T-helper 17 cell (primary cell): ENCODE results near the gene AGAP1. TPM values are rescaled to one million over a fixed set of nuclear protein-coding genes. Genes with fewer than 3 reads are reported as not detected.

Experiments
- ATAC-seq: fragments of 150-1000 bp; cut with Tn5 transposase; 2 replicates; pipeline ENCODE4 v1.10.0; 2021; ENCODE audit warnings: mild to moderate bottlenecking, moderate library complexity
- DNase-seq, 3 donors: peaks; one replicate each; pipeline versions ENCODE4 v3.0.0 to v3.0.0-alpha.2; 2020 to 2021
- H3K9me3 ChIP-seq: one replicate; pipeline ENCODE4 v1.7.0; 2013; ENCODE audit warnings: low read length, mild to moderate bottlenecking; ENCODE audit not compliant: control insufficient read depth, poor library complexity, severe bottlenecking
- H3K27ac Mint-ChIP-seq: one replicate; pipeline ENCODE4 v1.8.0; 2022; ENCODE audit warnings: mild to moderate bottlenecking, moderate library complexity, mixed read lengths
- H3K27me3 Mint-ChIP-seq: one replicate; pipeline ENCODE4 v1.8.0; 2022; ENCODE audit warnings: mixed read lengths
- H3K36me3 Mint-ChIP-seq: one replicate; pipeline ENCODE4 v1.8.0; 2022; ENCODE audit warnings: low read depth, mixed read lengths
- H3K4me1 Mint-ChIP-seq: one replicate; pipeline ENCODE4 v1.8.0; 2022; ENCODE audit warnings: mild to moderate bottlenecking, mixed read lengths
- H3K4me3 Mint-ChIP-seq: one replicate; pipeline ENCODE4 v1.8.0; 2022; ENCODE audit warnings: mild to moderate bottlenecking, moderate library complexity, mixed read lengths
- total RNA-seq, 4 donors: library from RNA in 2 of 4; stranded (reverse) in 2 of 4; gene quantifications; one replicate each; pipeline ENCODE4 v1.2.3 and lab custom pipeline; 2022 to 2026

AGAP1 gene
- total RNA-seq, 2 donors from 2014 or later = 7.6 to 16.8 TPM

- H3K9me3 ChIP-seq = no peaks in the 10 kb centered on the region
- no peak for DNase-seq
- Mint-ChIP-seq H3K36me3 (no peaks in the 10 kb centered on the region), H3K4me3 (no peak overlapping the region), H3K4me1 (peaks cover 5% of the 10 kb centered on the region), H3K27me3 (peaks cover 51% of the 10 kb centered on the region), H3K27ac (no peak overlapping the region)
- ATAC-seq = no peak
Observed at GRCh38 chr2:235506291-235506996, 12.6 kb downstream of the AGAP1 start.

- DNase-seq = no peak
- no peak for ATAC-seq
Observed at GRCh38 chr2:235506997-235507615, 13.3 kb downstream of the AGAP1 start.

GRCh38 chr2:235507928-235508327 lies 14.1 kb downstream of the AGAP1 start:
- Mint-ChIP-seq H3K27me3 (peaks cover 36% of the 10 kb centered on the region), H3K4me1 (no peaks in the 10 kb centered on the region), H3K4me3 (no peak overlapping the region), H3K27ac (no peak overlapping the region), H3K36me3 (no peaks in the 10 kb centered on the region)
- H3K9me3 ChIP-seq = no peaks in the 10 kb centered on the region
- DNase-seq = no peak
- no peak for ATAC-seq

More at GRCh38 chr2:235506997-235507615, 13.3 kb downstream of the AGAP1 start:
- Mint-ChIP-seq H3K27me3 (peaks cover 45% of the 10 kb centered on the region), H3K4me1 (no peaks in the 10 kb centered on the region), H3K36me3 (no peaks in the 10 kb centered on the region), H3K27ac (no peak overlapping the region), H3K4me3 (no peak overlapping the region)
- no peaks in the 10 kb centered on the region for H3K9me3 ChIP-seq

- no peaks in the 10 kb centered on the region for H3K4me1 Mint-ChIP-seq
- H3K4me3 Mint-ChIP-seq = no peak overlapping the region
- DNase-seq (no peak), ATAC-seq (no peak)
- peaks cover 30% of the 10 kb centered on the region for H3K27me3 Mint-ChIP-seq
- H3K36me3 Mint-ChIP-seq = no peaks in the 10 kb centered on the region
- no peak overlapping the region for H3K27ac Mint-ChIP-seq
- H3K9me3 ChIP-seq = no peaks in the 10 kb centered on the region
Observed at GRCh38 chr2:235508371-235509160, 14.7 kb downstream of the AGAP1 start.

DNA sequence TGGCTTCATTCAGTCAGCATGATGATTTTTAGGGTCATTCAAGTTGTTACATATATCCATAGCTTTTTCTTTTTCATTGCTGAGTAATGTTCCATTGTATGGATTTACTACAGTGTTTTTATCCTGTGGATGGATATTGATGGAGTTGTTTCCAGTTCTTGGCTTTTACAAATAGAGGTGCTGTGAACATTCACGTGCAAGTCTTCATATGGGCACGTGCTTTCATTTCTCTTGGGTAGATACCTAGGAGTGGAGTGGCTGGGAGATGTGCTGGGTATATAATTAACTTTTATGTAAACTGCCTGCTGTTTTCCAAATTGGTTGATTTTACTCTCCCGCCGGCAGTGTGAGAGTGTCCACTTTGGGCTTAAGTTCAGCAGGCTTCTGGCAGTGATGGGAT lies 16.5 kb downstream of the AGAP1 start:
- DNase-seq = no peak
- H3K4me1 Mint-ChIP-seq = no peaks in the 10 kb centered on the region
- no peak for ATAC-seq
- H3K4me3 Mint-ChIP-seq = no peak overlapping the region
- H3K27ac Mint-ChIP-seq = no peak overlapping the region
- peaks cover 24% of the 10 kb centered on the region for H3K27me3 Mint-ChIP-seq
- H3K36me3 Mint-ChIP-seq = no peaks in the 10 kb centered on the region
- H3K9me3 ChIP-seq = no peaks in the 10 kb centered on the region

DNA sequence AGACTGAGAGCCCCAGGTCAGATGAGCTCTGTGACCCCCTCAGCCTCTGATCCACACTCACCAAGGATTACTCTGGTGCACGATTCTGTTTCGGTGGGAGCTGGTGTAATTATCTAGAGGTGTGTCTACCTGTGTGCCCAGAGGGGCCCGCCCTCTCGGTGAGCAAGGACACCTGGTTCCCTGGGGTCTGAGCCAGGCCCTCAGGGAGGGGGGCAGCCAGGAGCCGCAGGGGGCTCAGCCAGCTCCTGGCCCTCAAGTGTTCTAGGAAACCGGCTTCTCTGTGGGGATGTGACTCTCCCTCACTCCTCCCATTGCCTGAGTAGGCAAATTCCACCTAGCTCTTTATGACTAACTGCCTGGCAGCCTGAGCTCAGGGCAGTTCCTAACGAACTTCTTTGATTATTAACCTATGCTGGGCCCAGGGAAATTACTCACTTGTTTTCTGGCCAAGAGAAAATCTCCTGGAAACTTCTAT lies 17.4 kb downstream of the AGAP1 start:
- ATAC-seq (no peak), DNase-seq (no peak)
- Mint-ChIP-seq H3K4me1 (no peaks in the 10 kb centered on the region), H3K27ac (no peak overlapping the region), H3K27me3 (peaks cover 22% of the 10 kb centered on the region), H3K4me3 (no peak overlapping the region), H3K36me3 (no peaks in the 10 kb centered on the region)
- no peaks in the 10 kb centered on the region for H3K9me3 ChIP-seq

DNA sequence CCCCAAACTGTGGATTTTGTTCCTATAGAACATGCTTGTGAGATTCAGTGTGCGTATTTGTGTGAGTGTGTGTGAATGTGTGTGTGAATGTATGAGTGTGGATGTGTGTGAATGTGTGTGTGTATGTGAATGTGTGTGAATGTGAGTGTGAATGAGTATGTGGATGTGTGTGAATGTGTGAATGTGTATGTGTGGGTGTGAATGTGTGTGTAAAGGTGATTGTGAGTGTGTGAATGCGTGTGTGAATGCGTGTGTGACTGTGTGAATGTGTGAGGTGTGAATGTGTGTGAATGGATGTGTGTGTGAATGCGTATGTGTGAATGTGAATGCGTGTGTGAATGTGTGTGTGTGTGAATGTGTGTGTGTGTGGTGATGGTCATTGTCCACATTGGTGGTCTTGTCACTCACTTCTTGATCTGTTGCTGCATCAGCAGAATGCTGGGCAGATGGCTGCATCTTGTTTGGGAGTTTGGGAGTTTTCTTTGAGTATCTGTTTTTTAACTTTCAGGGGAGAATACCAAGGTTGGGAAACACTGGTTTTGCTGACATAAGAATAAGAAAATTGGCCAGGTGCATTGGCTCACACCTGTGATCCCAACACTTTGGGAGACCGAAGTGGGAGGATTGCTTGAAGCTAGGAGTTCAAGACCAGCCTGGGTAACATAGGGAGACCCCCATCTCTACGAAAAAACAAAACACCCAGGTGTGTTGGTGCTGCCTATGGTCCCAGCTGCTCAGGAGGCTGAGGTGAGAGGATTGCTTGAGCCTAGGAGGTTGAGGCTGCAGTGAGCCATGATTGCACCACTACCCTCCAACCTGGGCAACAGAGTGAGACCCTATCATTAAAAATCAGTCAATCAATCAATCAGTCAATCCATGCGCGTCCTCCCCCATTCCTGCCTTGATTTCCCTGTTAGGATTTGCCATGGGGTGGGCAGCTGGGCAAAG lies 18.2 kb downstream of the AGAP1 start:
- ATAC-seq = no peak
- Mint-ChIP-seq H3K27ac (no peak overlapping the region), H3K36me3 (no peaks in the 10 kb centered on the region), H3K4me1 (no peaks in the 10 kb centered on the region), H3K27me3 (peaks cover 15% of the 10 kb centered on the region), H3K4me3 (no peak overlapping the region)
- no peak for DNase-seq
- H3K9me3 ChIP-seq = no peaks in the 10 kb centered on the region

GRCh38 chr2:235512699-235513053 lies 18.8 kb downstream of the AGAP1 start:
- H3K9me3 ChIP-seq = no peaks in the 10 kb centered on the region

DNA sequence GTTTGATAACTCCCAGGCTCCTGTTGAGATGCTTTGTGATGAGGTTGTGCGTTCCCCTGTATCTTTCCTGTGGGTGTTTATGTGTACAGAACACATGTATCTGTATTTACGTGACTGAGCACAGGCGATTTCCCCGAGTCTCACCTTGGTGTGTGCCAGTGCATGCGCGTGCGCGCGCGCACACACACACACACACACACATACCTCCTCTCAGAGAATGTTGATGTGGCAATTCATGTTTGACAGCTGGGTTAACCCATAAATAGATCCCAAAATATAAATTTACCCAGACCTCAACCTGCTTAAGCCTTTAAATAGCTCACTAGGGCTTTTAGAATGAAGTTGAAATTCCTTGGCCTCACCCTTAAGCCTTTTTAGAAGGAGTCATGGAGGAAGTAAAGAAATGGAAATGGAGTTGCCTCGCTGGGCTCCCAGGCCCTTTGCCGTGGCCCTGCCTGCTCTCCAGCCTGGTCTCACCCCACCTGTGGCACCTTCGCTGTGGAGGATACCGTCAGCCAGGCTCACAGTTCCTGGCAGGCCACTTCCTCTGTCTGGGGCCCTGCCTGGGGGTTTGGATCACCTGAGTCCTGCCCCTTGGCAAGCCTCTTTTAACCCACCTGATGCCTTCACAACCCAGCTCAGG lies 20.3 kb downstream of the AGAP1 start:
- H3K36me3 Mint-ChIP-seq = no peaks in the 10 kb centered on the region
- no peak overlapping the region for H3K27ac Mint-ChIP-seq

More at GRCh38 chr2:235512699-235513053, 18.8 kb downstream of the AGAP1 start:
- Mint-ChIP-seq H3K4me3 (no peak overlapping the region), H3K4me1 (no peaks in the 10 kb centered on the region), H3K36me3 (no peaks in the 10 kb centered on the region), H3K27ac (no peak overlapping the region), H3K27me3 (peaks cover 11% of the 10 kb centered on the region)
- ATAC-seq = no peak
- DNase-seq = no peak

GRCh38 chr2:235514627-235515363 lies 21.0 kb downstream of the AGAP1 start:
- H3K27me3 Mint-ChIP-seq = peaks cover 11% of the 10 kb centered on the region
- no peaks in the 10 kb centered on the region for H3K36me3 Mint-ChIP-seq
- no peaks in the 10 kb centered on the region for H3K9me3 ChIP-seq
- no peak for DNase-seq
- no peaks in the 10 kb centered on the region for H3K4me1 Mint-ChIP-seq
- no peak overlapping the region for H3K4me3 Mint-ChIP-seq
- H3K27ac Mint-ChIP-seq = no peak overlapping the region
- ATAC-seq = no peak

More for the DNA sequence above, 20.3 kb downstream of the AGAP1 start:
- ATAC-seq = no peak
- no peaks in the 10 kb centered on the region for H3K4me1 Mint-ChIP-seq
- peaks cover 11% of the 10 kb centered on the region for H3K27me3 Mint-ChIP-seq
- DNase-seq = no peak
- no peak overlapping the region for H3K4me3 Mint-ChIP-seq
- H3K9me3 ChIP-seq = no peaks in the 10 kb centered on the region

GRCh38 chr2:235515364-235515742 lies 21.5 kb downstream of the AGAP1 start:
- no peaks in the 10 kb centered on the region for H3K9me3 ChIP-seq
- no peaks in the 10 kb centered on the region for H3K4me1 Mint-ChIP-seq
- H3K27ac Mint-ChIP-seq = no peak overlapping the region
- no peak overlapping the region for H3K4me3 Mint-ChIP-seq
- DNase-seq = no peak
- ATAC-seq = no peak
- H3K27me3 Mint-ChIP-seq = peaks cover 14% of the 10 kb centered on the region
- H3K36me3 Mint-ChIP-seq = no peaks in the 10 kb centered on the region

GRCh38 chr2:235515821-235516220 lies 22.0 kb downstream of the AGAP1 start:
- no peak for DNase-seq
- no peak overlapping the region for H3K27ac Mint-ChIP-seq
- ATAC-seq = no peak

More at GRCh38 chr2:235515821-235516220, 22.0 kb downstream of the AGAP1 start:
- peaks cover 19% of the 10 kb centered on the region for H3K27me3 Mint-ChIP-seq
- no peaks in the 10 kb centered on the region for H3K4me1 Mint-ChIP-seq
- no peaks in the 10 kb centered on the region for H3K9me3 ChIP-seq
- no peaks in the 10 kb centered on the region for H3K36me3 Mint-ChIP-seq
- no peak overlapping the region for H3K4me3 Mint-ChIP-seq
